HuH-7 (cell line): ENCODE results near the gene TRAPPC10.
"Not testable (repeated sequence)": the region's sequence is repeated elsewhere in the genome, so short reads cannot be mapped to it uniquely, and the experiment has no call there.

ENCODE experiments used
- DNase-seq: peaks from one replicate; pipeline ENCODE4 v3.0.0; 2011; ENCODE audit warnings: low spot score

The TRAPPC10 gene

DNA sequence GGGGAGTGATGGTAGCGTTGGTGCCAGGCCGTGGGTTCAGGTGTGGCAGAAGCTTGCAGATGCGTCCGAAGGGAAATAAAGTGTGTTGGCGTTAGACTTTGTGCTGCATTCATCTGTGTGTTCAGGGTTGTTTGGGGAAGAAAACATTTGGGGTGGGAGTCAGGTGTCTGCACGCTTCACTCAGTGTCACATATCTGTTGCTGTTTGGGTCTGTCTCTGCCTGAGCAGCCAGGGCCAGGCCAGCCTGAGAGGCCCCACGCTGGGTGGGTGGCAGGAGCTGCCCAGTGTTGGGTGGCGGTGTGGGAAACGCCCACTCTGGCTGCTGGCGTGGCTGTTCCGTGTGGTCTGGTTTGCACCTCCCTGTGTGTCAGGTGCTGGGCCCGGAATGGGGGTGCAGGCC lies 133.5 kb downstream of the TRAPPC10 start:
- DNase-seq, result not testable (repeated sequence)

DNA sequence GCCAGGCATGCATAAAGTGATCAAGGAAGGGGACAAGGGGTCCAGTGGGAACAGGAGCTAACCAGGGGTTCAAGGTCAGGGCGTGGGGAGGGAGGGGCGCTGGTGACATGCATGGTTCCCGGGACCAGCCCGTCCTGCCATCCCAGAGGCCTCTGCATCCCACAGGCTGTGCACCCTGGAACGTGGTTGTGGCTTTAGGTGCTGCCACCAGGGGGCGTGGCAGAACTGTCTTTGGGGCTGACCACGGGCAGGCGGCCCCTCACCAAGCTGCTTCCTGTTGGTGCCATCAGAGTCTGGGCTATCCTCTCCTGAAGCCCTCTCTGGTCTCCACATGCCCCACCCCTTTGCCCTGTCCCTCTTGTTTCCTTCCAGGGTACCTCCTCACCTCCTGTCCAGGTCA lies 135.0 kb downstream of the TRAPPC10 start:
- DNase-seq, result not testable (repeated sequence)

DNA sequence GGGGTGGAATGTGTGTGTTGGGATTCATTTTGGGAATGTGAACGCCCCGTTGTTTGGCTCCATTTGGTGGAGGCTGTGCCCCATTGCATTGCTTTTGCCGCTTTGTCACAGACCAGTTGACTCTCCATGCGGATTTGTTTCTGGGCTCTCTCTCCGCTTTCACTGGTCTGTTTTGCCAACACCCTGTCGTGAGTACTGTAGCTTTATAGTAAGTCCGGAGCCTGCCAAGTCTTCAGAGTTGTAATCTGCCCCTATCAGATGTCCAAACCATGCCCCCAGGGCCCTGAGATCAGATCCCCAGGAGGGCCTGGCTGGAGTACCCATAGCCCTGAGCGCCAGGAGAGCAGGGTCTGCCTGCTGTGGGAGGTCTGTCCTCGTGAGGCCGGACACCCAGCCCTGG lies 138.1 kb downstream of the TRAPPC10 start:
- not testable (repeated sequence) for DNase-seq

DNA sequence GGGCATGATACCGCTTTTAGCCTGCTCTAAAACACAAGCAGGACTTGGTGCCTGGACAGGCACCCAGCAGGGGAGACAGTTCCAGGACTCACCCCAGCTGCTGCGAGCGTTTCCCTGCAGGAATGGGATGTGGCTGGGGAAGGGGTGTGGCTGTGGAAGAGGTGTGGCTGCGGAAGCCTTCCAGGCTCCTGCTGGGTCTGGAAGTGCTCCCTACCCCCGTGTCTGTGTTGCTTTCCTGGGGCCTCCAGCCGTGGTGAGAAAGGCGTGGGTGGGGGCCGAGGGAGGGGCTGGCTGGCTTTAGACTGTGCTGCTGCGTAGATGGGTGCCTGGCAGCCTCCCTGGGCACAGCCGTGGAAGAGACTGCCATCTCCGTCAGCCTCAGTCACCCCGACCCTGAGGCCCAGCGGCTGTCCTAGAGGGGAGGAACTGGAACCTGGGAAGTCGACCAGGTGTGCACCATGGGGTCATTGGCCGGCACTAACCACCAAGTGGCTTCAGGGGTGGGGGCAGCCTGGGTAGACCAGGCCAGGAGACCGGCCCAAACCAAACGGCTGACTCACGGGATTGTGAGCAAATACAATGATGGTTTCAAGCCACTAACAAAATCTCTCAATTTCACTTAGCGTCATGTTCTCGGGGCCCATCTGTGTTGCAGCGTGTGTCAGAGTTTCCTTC lies 141.2 kb downstream of the TRAPPC10 start:
- DNase-seq, result not testable (repeated sequence)

GRCh38 chr21:44153889-44154228 lies 141.8 kb downstream of the TRAPPC10 start:
- DNase-seq, result not testable (repeated sequence)

DNA sequence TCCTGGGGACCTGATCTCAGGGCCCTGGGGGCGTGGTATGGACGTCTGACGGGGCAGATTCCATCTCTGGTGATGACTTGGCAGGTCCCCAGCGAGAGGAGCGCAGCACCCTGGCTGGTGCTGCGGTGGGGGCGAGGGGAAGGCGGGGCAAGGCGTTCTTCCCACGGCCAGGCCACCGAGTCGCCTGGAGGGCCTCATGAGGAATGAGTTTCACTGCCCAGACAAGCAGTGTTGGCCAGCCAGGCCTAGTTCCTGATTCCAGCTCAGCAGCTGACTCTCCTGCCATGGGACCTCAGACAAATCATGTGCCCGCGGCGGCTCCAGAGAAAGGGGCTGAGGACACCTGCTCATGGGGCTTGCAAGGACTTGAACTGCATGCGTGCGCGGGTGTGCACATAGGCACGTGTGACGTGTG lies 142.7 kb downstream of the TRAPPC10 start:
- not testable (repeated sequence) for DNase-seq

- not testable (repeated sequence) for DNase-seq
These were observed 143.3 kb downstream of the TRAPPC10 start for GRCh38 chr21:44155231-44155993.

DNA sequence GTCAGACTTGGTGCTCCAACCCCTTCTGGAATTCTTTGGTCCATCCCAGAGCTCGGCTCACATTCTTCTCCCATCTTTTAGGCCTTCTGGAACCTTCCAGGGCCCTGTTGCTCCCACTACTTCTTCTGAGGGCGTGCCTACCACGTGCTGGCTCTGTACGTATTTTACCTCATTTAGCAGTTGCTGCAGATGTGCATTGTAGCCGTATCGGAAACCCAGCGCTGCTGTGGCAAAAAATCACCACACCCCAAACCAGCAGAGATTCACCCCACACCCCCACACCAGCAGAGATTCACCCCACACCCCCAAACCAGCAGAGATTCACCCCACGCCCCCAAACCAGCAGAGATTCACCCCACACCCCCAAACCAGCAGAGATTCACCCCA lies 143.9 kb downstream of the TRAPPC10 start:
- DNase-seq, result not testable (repeated sequence)
